OCI-LY7 (cell line): ENCODE measurements around the gene RBM17. TPM values are rescaled to one million over a fixed set of nuclear protein-coding genes. Genes with fewer than 3 reads are reported as not detected.
A peak's percentile ranks its signal among the peaks of the same experiment; 100 is the strongest.

Experiments used
- BruUV-seq: library from RNA; stranded (reverse); fragments of 400-500 nt; replicated peaks from 2 replicates; lab custom pipeline; 2021; lab: Mats Ljungman, UMichigan
- CTCF ChIA-PET: fragments of 300-600 bp; sonication (Branson Sonifier 250); formaldehyde crosslinking; loops from one replicate; lab custom pipeline; 2022; ENCODE audit warnings: antibody characterized with exemption; ENCODE audit not compliant: unreplicated experiment; lab: Charles Lee
- POLR2A ChIA-PET: fragments of 300-600 bp; sonication (Branson Sonifier 250); formaldehyde crosslinking; loops from one replicate; lab custom pipeline; 2022; ENCODE audit warnings: antibody characterized with exemption; lab: Charles Lee
- DNase-seq: peaks from one replicate; pipeline ENCODE4 v3.0.0-alpha.2; 2015; ENCODE audit warnings: low spot score
- H2AFZ ChIP-seq: fragments of 200-600 bp; sonication (generic), shearing (Covaris generic); 2 replicates; pipeline ENCODE4 v1.6.1; 2014; ENCODE audit warnings: mild to moderate bottlenecking, antibody characterized with exemption, low read length, moderate library complexity
- H3K27ac ChIP-seq: fragments of 200-600 bp; sonication (generic); 2 replicates; pipeline ENCODE4 v1.5.1; 2014; ENCODE audit warnings: mixed run types, low read depth, mild to moderate bottlenecking, moderate library complexity, low read length, inconsistent platforms; ENCODE audit not compliant: poor library complexity, severe bottlenecking
- H3K36me3 ChIP-seq: fragments of 200-600 bp; sonication (generic); 2 replicates; pipeline ENCODE4 v1.6.1; 2014; ENCODE audit warnings: mild to moderate bottlenecking, antibody characterized with exemption, low read length, moderate library complexity, mixed read lengths; ENCODE audit not compliant: insufficient read depth
- H3K4me1 ChIP-seq: fragments of 200-600 bp; sonication (generic); 2 replicates; pipeline ENCODE4 v1.5.1; 2014; ENCODE audit warnings: mild to moderate bottlenecking, low read length; ENCODE audit not compliant: insufficient read depth, poor library complexity, severe bottlenecking
- H3K4me2 ChIP-seq: fragments of 200-600 bp; sonication (generic); 2 replicates; pipeline ENCODE4 v1.6.1; 2014; ENCODE audit warnings: mild to moderate bottlenecking, low read length
- H3K4me3 ChIP-seq: fragments of 200-600 bp; sonication (generic); 2 replicates; pipeline ENCODE4 v1.5.1; 2014; ENCODE audit warnings: mild to moderate bottlenecking, low read depth, low read length; ENCODE audit not compliant: poor library complexity, severe bottlenecking
- H3K79me2 ChIP-seq: fragments of 200-600 bp; sonication (generic); 2 replicates; pipeline ENCODE4 v1.6.1; 2016; ENCODE audit warnings: low read depth, mild to moderate bottlenecking, low read length, moderate library complexity, mixed read lengths; ENCODE audit not compliant: insufficient read depth
- H3K9me2 ChIP-seq: fragments of 200-600 bp; sonication (generic); 2 replicates; pipeline ENCODE4 v1.6.1; 2016; ENCODE audit warnings: mild to moderate bottlenecking, low read length, mixed read lengths; ENCODE audit not compliant: insufficient read depth
- H3K9me3 ChIP-seq: fragments of 200-600 bp; sonication (generic); 2 replicates; pipeline ENCODE4 v1.6.1; 2014; ENCODE audit warnings: mild to moderate bottlenecking, mixed run types, low read length, mixed read lengths
- H4K20me1 ChIP-seq: fragments of 200-600 bp; sonication (generic); 2 replicates; pipeline ENCODE4 v1.6.1; 2014; ENCODE audit warnings: mild to moderate bottlenecking, antibody characterized with exemption, low read length, moderate library complexity, mixed read lengths; ENCODE audit not compliant: insufficient read depth
- EZH2phosphoT487 ChIP-seq: fragments of 200-600 bp; sonication (generic); IDR thresholded peaks from 2 replicates; pipeline ENCODE4 v1.6.1; 2018; ENCODE audit warnings: low read depth, borderline replicate concordance, mild to moderate bottlenecking, mixed run types, antibody characterized with exemption, low read length, moderate library complexity, mixed read lengths
- intact Hi-C: fragments of 100-400 bp; cut with micrococcal nuclease; formaldehyde crosslinking; loops from one replicate; pipeline ENCODE4 v1.10.0; 2022; ENCODE audit not compliant: unreplicated experiment
- total RNA-seq, 2 experiments: library from RNA; depleted of rRNA in 1 of 2; stranded (reverse); fragments of >200 nt in 1 of 2; shearing (Covaris generic) in 1 of 2; gene quantifications; 2 replicates each; pipeline ENCODE4 v1.2.3, GENCODE V29; 2014 to 2022
- TF ChIP-seq, protein P1 (sequence below): fragments of 200-600 bp; sonication (generic); conservative IDR thresholded peaks from 2 replicates; pipeline ENCODE4 v1.5.1; 2014; ENCODE audit warnings: mild to moderate bottlenecking, antibody characterized with exemption, low read length, moderate library complexity, mixed read lengths

The RBM17 gene
- total RNA-seq, 2 experiments from 2014 or later: 103 to 248 TPM

GRCh38 chr10:6049031-6049400, 39.8 kb upstream of the RBM17 start:
- H3K36me3 ChIP-seq: peaks cover 11% of the 10 kb centered on the region
- H2AFZ ChIP-seq: no peak overlapping the region
- ChIA-PET CTCF (interaction anchor here (1.8 to 2.5 kb wide), 2 partner anchors 11 to 34 kb away, joined by 10 read pairs; no protein-coding TSS in a partner anchor), POLR2A (interaction anchor here (0.8 to 7.2 kb wide), 8 partner anchors 9 to 340 kb away, joined by 3 to 110 read pairs (median 5); no protein-coding TSS in a partner anchor)
- DNase-seq: no peak
- H3K4me3 ChIP-seq: peak overlapping the region; percentile 63
- peak overlapping the region; percentile 94 for H3K27ac ChIP-seq
- TF ChIP-seq, protein P1, sequence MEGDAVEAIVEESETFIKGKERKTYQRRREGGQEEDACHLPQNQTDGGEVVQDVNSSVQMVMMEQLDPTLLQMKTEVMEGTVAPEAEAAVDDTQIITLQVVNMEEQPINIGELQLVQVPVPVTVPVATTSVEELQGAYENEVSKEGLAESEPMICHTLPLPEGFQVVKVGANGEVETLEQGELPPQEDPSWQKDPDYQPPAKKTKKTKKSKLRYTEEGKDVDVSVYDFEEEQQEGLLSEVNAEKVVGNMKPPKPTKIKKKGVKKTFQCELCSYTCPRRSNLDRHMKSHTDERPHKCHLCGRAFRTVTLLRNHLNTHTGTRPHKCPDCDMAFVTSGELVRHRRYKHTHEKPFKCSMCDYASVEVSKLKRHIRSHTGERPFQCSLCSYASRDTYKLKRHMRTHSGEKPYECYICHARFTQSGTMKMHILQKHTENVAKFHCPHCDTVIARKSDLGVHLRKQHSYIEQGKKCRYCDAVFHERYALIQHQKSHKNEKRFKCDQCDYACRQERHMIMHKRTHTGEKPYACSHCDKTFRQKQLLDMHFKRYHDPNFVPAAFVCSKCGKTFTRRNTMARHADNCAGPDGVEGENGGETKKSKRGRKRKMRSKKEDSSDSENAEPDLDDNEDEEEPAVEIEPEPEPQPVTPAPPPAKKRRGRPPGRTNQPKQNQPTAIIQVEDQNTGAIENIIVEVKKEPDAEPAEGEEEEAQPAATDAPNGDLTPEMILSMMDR: no peak
- no peak for TF ChIP-seq EZH2phosphoT487
- H3K9me3 ChIP-seq: no peaks in the 10 kb centered on the region
- H3K4me2 ChIP-seq: peak overlapping the region; percentile 88
- no TSS peak for BruUV-seq
- H4K20me1 ChIP-seq: no peaks in the 10 kb centered on the region
- H3K4me1 ChIP-seq: peaks cover 96% of the 10 kb centered on the region
- intact Hi-C loops: no loop called here
- H3K9me2 ChIP-seq: no peaks in the 10 kb centered on the region
- H3K79me2 ChIP-seq: peaks cover 41% of the 10 kb centered on the region; the same call in 1 of the 2 replicates

GRCh38 chr10:6050801-6051445, 37.9 kb upstream of the RBM17 start:
- peak overlapping the region; percentile 88 for H3K4me2 ChIP-seq
- H3K79me2 ChIP-seq: peaks cover 32% of the 10 kb centered on the region; the same call in 1 of the 2 replicates
- H4K20me1 ChIP-seq: no peaks in the 10 kb centered on the region
- H3K27ac ChIP-seq: peak overlapping the region; percentile 94
- ChIA-PET POLR2A (interaction anchor here (0.6 to 7.2 kb wide), 16 partner anchors 9 to 531 kb away, joined by 3 to 110 read pairs (median 4); partner anchors contain the start of gene IL2RA), CTCF (interaction anchor here (0.6 to 1.8 kb wide), 5 partner anchors 9 to 36 kb away, joined by 3 to 5 read pairs (median 4); no protein-coding TSS in a partner anchor)
- peak; percentile 90 for DNase-seq
- peaks cover 92% of the 10 kb centered on the region for H3K4me1 ChIP-seq
- H3K9me2 ChIP-seq: no peaks in the 10 kb centered on the region
- intact Hi-C loops: loop anchor here (1.0 to 10.0 kb wide), 5 partner anchors 17 to 466 kb away; no protein-coding TSS in a partner anchor
- H3K4me3 ChIP-seq: peak overlapping the region; percentile 63
- no peak for TF ChIP-seq EZH2phosphoT487
- TF ChIP-seq, protein P1: peak; percentile 78
- H3K9me3 ChIP-seq: no peaks in the 10 kb centered on the region
- H2AFZ ChIP-seq: peak overlapping the region; percentile 24; the same call in 1 of the 2 replicates
- H3K36me3 ChIP-seq: 0 out of 2 replicates have a peak, but pooled peaks cover 2% of the 10 kb centered on the region
- BruUV-seq: TSS peak; percentile 95
